Measurements from ENCODE around the gene SORBS1. TPM values are rescaled to one million over a fixed set of nuclear protein-coding genes. Genes with fewer than 3 reads are reported as not detected.
A peak's percentile ranks its signal among the peaks of the same experiment; 100 is the strongest.

The SORBS1 gene
- total RNA-seq, 2 experiments from 2014 or later, result 0.71 to 0.72 TPM

DNA sequence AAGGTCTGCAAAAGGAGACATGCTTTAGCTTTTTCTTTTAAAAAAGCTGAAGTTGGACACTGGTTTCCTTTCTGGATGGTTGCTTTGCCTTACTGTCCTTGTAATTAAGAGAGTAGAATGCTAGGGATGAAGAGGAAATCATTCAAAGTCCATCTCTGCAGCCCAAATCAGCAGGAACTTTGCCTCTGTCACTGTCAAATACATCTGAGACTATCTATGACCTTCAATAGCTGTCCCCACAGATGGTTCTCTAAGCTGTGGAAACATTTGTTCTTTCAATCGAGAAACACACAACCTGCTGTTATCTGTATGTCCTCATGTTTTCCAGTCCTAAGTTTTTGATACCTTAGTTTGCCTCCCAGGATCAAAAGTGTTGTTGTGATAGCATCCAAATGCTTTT, 117.5 kb downstream of the SORBS1 start:
- Mint-ChIP-seq H3K9me3 (no peaks in the 10 kb centered on the region), H3K36me3 (no peaks in the 10 kb centered on the region), H3K27me3 (peaks cover 30% of the 10 kb centered on the region), H3K4me1 (peaks cover 12% of the 10 kb centered on the region), H3K4me3 (no peak overlapping the region), H3K27ac (no peak overlapping the region)
- no peak for ATAC-seq (ENCODE audit: low read depth)
- POLR2A ChIA-PET, result no interaction called here
- DNase-seq, result no peak

- no peak overlapping the region for H3K27ac Mint-ChIP-seq
- peaks cover 39% of the 10 kb centered on the region for H3K27me3 Mint-ChIP-seq
- POLR2A ChIA-PET, result no interaction called here
- no peaks in the 10 kb centered on the region for H3K36me3 Mint-ChIP-seq
- ATAC-seq (ENCODE audit: low read depth) (no peak), DNase-seq (no peak)
- H3K4me3 Mint-ChIP-seq, result no peak overlapping the region
- H3K4me1 Mint-ChIP-seq, result peaks cover 12% of the 10 kb centered on the region
- no peaks in the 10 kb centered on the region for H3K9me3 Mint-ChIP-seq
Measured at GRCh38 chr10:95442341-95442740, 118.8 kb downstream of the SORBS1 start.

DNA sequence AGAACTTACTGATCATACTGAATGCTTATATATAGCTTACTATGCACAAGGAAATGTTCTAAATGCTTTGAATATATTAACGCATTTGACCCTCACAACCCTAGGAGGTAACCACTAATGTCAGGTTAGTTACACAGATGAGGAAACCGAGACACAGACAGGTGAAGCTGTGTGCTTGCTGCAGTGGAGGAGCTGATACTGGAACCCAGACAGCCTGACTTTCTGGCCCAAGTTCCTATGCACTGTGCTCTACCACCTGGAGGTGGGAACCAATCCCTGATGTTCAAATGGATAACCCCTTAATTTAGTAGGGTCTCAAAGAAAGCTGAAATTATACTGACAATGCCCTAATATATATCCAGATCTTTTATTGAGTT, 119.6 kb downstream of the SORBS1 start:
- ATAC-seq (ENCODE audit: low read depth), result no peak
- DNase-seq, result no peak
- no peaks in the 10 kb centered on the region for H3K9me3 Mint-ChIP-seq
- H3K4me1 Mint-ChIP-seq, result peaks cover 12% of the 10 kb centered on the region
- H3K4me3 Mint-ChIP-seq, result no peak overlapping the region
- no peak overlapping the region for H3K27ac Mint-ChIP-seq
- no peaks in the 10 kb centered on the region for H3K36me3 Mint-ChIP-seq
- POLR2A ChIA-PET, result no interaction called here
- peaks cover 40% of the 10 kb centered on the region for H3K27me3 Mint-ChIP-seq

GRCh38 chr10:95440756-95441546, 120.2 kb downstream of the SORBS1 start:
- peaks cover 40% of the 10 kb centered on the region for H3K27me3 Mint-ChIP-seq
- peaks cover 12% of the 10 kb centered on the region for H3K4me1 Mint-ChIP-seq
- DNase-seq (no peak), ATAC-seq (ENCODE audit: low read depth) (peak; percentile 75)
- H3K4me3 Mint-ChIP-seq, result no peak overlapping the region
- H3K27ac Mint-ChIP-seq, result no peak overlapping the region
- H3K36me3 Mint-ChIP-seq, result no peaks in the 10 kb centered on the region
- no peaks in the 10 kb centered on the region for H3K9me3 Mint-ChIP-seq
- POLR2A ChIA-PET, result no interaction called here

- POLR2A ChIA-PET, result no interaction called here
Measured at GRCh38 chr10:95440038-95440725, 121.0 kb downstream of the SORBS1 start.

GRCh38 chr10:95438781-95439180, 122.4 kb downstream of the SORBS1 start:
- ATAC-seq (ENCODE audit: low read depth), result no peak

More at GRCh38 chr10:95440038-95440725, 121.0 kb downstream of the SORBS1 start:
- Mint-ChIP-seq H3K4me3 (no peak overlapping the region), H3K9me3 (no peaks in the 10 kb centered on the region), H3K27ac (no peak overlapping the region), H3K4me1 (peaks cover 12% of the 10 kb centered on the region), H3K27me3 (peaks cover 40% of the 10 kb centered on the region), H3K36me3 (no peaks in the 10 kb centered on the region)
- DNase-seq (no peak), ATAC-seq (ENCODE audit: low read depth) (no peak)

GRCh38 chr10:95437669-95438068, 123.5 kb downstream of the SORBS1 start:
- Mint-ChIP-seq H3K4me1 (peaks cover 12% of the 10 kb centered on the region), H3K4me3 (no peak overlapping the region), H3K27me3 (peaks cover 29% of the 10 kb centered on the region), H3K9me3 (no peaks in the 10 kb centered on the region), H3K36me3 (no peaks in the 10 kb centered on the region), H3K27ac (no peak overlapping the region)
- no peak for DNase-seq
- POLR2A ChIA-PET, result no interaction called here
- ATAC-seq (ENCODE audit: low read depth), result no peak

More at GRCh38 chr10:95438781-95439180, 122.4 kb downstream of the SORBS1 start:
- H3K4me1 Mint-ChIP-seq, result peaks cover 12% of the 10 kb centered on the region
- peaks cover 35% of the 10 kb centered on the region for H3K27me3 Mint-ChIP-seq
- POLR2A ChIA-PET, result no interaction called here
- DNase-seq, result no peak
- H3K27ac Mint-ChIP-seq, result no peak overlapping the region
- H3K36me3 Mint-ChIP-seq, result no peaks in the 10 kb centered on the region
- H3K9me3 Mint-ChIP-seq, result no peaks in the 10 kb centered on the region
- H3K4me3 Mint-ChIP-seq, result no peak overlapping the region

DNA sequence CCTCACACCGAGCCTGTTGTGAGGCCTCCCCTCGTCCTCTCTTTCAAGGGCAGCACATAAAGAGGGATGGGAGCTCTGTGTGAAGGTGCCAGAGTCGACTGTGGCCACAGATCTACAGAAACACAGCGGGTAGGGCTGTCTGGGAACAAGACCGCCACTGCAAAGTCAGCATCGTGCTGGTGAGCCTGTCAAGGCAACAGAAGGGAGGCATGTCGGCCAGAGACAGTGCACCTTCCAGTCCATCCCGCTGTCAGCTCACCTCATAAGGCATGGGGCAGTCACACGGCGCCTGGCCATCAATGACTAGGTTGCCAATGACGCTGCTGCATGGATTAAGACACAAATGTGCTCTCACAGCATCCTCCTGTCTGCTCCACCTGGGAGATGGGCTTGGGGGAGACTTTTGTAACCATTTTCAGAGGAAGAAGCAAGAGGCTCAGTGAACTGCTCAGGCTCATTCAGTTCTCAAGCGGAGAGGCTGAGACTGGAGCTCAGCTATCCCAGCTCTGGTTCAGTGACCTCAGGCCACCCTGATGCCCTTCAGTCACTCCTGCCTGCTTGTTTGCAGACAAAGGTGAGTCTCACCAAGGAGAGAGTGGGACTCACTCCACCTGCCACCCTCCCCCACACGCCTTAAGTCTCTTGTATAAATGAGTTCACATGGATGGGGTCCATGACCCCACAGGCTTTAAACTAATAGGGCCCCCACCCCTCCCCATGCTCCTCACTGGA, 125.5 kb downstream of the SORBS1 start:
- H3K27me3 Mint-ChIP-seq, result peaks cover 17% of the 10 kb centered on the region
- H3K36me3 Mint-ChIP-seq, result no peaks in the 10 kb centered on the region
- no peak overlapping the region for H3K4me3 Mint-ChIP-seq
- no peaks in the 10 kb centered on the region for H3K9me3 Mint-ChIP-seq
- DNase-seq (no peak), ATAC-seq (ENCODE audit: low read depth) (no peak)
- POLR2A ChIA-PET, result no interaction called here
- H3K4me1 Mint-ChIP-seq, result peaks cover 2% of the 10 kb centered on the region
- no peak overlapping the region for H3K27ac Mint-ChIP-seq

DNA sequence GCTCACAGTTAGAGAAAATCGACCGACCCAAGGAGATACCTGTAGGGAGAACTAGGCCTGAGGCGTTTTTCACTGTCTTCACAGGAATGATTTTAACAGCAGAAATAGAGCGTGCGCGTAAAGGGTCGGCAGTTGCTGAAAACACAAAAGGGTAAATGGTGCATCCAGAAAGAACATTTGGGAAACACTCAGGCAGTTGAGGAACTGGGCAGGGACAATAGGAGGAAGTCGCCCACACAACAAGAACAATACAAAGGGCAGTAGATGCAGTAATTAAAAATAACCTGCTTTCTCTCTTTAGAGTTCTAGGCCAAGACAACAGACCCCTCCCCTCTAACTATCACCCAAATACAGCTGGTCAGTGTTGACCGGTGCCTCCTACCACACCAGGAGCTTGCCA, 126.6 kb downstream of the SORBS1 start:
- Mint-ChIP-seq H3K9me3 (no peaks in the 10 kb centered on the region), H3K4me3 (no peak overlapping the region), H3K27ac (no peak overlapping the region), H3K36me3 (no peaks in the 10 kb centered on the region), H3K27me3 (peaks cover 13% of the 10 kb centered on the region), H3K4me1 (peaks cover 2% of the 10 kb centered on the region)
- no peak for DNase-seq
- ATAC-seq (ENCODE audit: low read depth), result no peak
- POLR2A ChIA-PET, result no interaction called here

DNA sequence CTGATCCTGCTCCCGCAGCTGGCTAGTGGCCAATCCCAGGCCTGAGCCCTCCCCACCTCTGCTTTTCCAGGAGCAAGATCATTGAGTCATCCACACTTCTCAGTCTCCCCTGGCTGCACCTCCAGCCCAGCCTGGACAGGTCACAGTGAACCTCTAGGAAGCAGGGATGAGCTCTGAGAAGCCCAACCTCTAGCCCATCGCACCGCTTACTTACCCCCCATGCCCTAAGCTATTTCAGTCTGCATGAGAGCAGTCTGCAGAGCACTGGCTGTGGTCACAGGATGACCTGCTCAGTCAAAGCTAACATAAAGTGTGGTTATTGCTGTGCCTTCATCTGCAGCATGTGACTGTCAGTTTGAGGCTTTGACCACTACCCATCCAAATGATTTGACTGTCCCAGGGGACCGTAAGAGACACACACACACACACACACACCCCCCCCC, 129.2 kb downstream of the SORBS1 start:
- H3K36me3 Mint-ChIP-seq, result no peaks in the 10 kb centered on the region
- no peak for ATAC-seq (ENCODE audit: low read depth)

GRCh38 chr10:95430231-95430951, 130.8 kb downstream of the SORBS1 start:
- Mint-ChIP-seq H3K27ac (no peak overlapping the region), H3K4me3 (no peak overlapping the region), H3K36me3 (no peaks in the 10 kb centered on the region), H3K4me1 (peaks cover 2% of the 10 kb centered on the region), H3K9me3 (no peaks in the 10 kb centered on the region), H3K27me3 (peaks cover 3% of the 10 kb centered on the region)
- DNase-seq (no peak), ATAC-seq (ENCODE audit: low read depth) (peak; percentile 88)
- POLR2A ChIA-PET, result no interaction called here

More for the DNA sequence above, 129.2 kb downstream of the SORBS1 start:
- Mint-ChIP-seq H3K9me3 (no peaks in the 10 kb centered on the region), H3K27me3 (peaks cover 3% of the 10 kb centered on the region), H3K27ac (no peak overlapping the region), H3K4me1 (peaks cover 2% of the 10 kb centered on the region), H3K4me3 (no peak overlapping the region)
- POLR2A ChIA-PET, result no interaction called here
- no peak for DNase-seq

- H3K9me3 Mint-ChIP-seq, result no peaks in the 10 kb centered on the region
- H3K27me3 Mint-ChIP-seq, result peaks cover 3% of the 10 kb centered on the region
- H3K36me3 Mint-ChIP-seq, result no peaks in the 10 kb centered on the region
- peaks cover 2% of the 10 kb centered on the region for H3K4me1 Mint-ChIP-seq
- ATAC-seq (ENCODE audit: low read depth), result no peak
- no peak overlapping the region for H3K27ac Mint-ChIP-seq
- no peak overlapping the region for H3K4me3 Mint-ChIP-seq
- POLR2A ChIA-PET, result no interaction called here
- no peak for DNase-seq
Measured at GRCh38 chr10:95429639-95430038, 131.5 kb downstream of the SORBS1 start.

DNA sequence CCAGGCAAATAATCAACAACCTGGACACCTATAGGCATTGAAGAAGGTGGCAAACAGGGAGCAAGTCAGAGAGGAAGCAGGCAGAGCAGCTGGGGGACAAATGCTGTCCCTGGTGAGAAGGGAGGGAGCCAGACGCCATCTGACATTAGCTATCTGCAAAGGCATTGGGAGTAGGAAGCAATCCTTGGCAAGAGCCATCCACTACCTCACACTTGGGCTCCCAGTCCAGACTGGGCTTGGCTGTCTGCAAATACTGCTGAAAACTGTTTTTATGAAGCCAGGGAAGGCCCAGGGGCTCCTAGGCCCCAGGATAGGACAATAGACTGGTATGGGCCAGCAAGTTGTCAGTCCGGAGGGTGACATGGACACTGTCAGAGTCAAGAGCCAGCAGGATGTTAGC, 132.5 kb downstream of the SORBS1 start:
- ATAC-seq (ENCODE audit: low read depth) (no peak), DNase-seq (no peak)
- peaks cover 2% of the 10 kb centered on the region for H3K4me1 Mint-ChIP-seq
- H3K36me3 Mint-ChIP-seq, result no peaks in the 10 kb centered on the region
- H3K4me3 Mint-ChIP-seq, result no peak overlapping the region
- POLR2A ChIA-PET, result no interaction called here
- H3K9me3 Mint-ChIP-seq, result no peaks in the 10 kb centered on the region
- H3K27ac Mint-ChIP-seq, result no peak overlapping the region
- H3K27me3 Mint-ChIP-seq, result peaks cover 3% of the 10 kb centered on the region
